Testis (tissue), 2 donors: ENCODE results near the gene WNT9B.

ENCODE experiments used
- POLR2A ChIP-seq: fragments of 450-650 bp; IDR thresholded peaks from one replicate; pipeline ENCODE4 v1.6.1; 2017; ENCODE audit warnings: antibody characterized with exemption, mild to moderate bottlenecking, moderate library complexity
- TF ChIP-seq, protein P1 (sequence below), 3 experiments: fragments of 450-650 bp in 2 of 3; fragments of 200-600 bp in 1 of 3; sonication (generic) in 1 of 3; IDR thresholded peaks; one replicate each; pipeline ENCODE4 v1.5.1; 2016 to 2019; ENCODE audit warnings: antibody characterized with exemption in 3 of 3, mild to moderate bottlenecking in 2 of 3, moderate library complexity in 1 of 3

DNA sequence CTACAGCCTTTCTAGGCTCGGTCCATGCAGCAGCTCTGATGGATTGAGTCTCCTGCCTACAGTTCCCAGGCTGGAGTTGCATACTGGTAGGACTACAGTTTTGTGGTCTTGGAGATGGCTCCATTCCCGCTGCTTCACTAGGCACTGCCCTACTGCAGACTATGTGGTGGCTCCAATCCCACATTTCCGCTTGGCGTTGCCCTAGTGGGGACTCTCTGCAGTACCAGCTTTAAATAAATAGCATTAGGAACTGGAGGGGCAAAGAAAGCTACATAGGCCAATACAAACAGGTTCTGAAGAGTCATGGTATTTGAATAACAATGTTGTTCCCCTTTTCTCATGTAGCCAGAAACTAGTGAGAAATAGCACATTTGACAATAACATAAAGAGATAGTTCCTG is 66.1 kb downstream of the WNT9B start:
- TF ChIP-seq, protein P1, sequence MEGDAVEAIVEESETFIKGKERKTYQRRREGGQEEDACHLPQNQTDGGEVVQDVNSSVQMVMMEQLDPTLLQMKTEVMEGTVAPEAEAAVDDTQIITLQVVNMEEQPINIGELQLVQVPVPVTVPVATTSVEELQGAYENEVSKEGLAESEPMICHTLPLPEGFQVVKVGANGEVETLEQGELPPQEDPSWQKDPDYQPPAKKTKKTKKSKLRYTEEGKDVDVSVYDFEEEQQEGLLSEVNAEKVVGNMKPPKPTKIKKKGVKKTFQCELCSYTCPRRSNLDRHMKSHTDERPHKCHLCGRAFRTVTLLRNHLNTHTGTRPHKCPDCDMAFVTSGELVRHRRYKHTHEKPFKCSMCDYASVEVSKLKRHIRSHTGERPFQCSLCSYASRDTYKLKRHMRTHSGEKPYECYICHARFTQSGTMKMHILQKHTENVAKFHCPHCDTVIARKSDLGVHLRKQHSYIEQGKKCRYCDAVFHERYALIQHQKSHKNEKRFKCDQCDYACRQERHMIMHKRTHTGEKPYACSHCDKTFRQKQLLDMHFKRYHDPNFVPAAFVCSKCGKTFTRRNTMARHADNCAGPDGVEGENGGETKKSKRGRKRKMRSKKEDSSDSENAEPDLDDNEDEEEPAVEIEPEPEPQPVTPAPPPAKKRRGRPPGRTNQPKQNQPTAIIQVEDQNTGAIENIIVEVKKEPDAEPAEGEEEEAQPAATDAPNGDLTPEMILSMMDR (IDR thresholded peaks at IDR 0.05) = no peak
- no peak for TF ChIP-seq POLR2A
